Breast epithelium (tissue), 3 donors: ENCODE measurements around the gene FRMD5.

Experiments
- POLR2A ChIP-seq: fragments of 450-650 bp; IDR thresholded peaks from one replicate; pipeline ENCODE4 v1.6.1; 2016; ENCODE audit warnings: antibody characterized with exemption, mild to moderate bottlenecking, moderate library complexity
- POLR2AphosphoS5 ChIP-seq, 3 donors: sonication (generic); formaldehyde crosslinking; IDR thresholded peaks; one replicate each; pipeline ENCODE4 v1.6.1; 2017; ENCODE audit warnings: antibody characterized with exemption in 3 of 3
- TF ChIP-seq, protein P1 (sequence below), 3 donors: fragments of 450-650 bp; IDR thresholded peaks; one replicate each; pipeline ENCODE4 v1.5.1; 2016 to 2017; ENCODE audit warnings: antibody characterized with exemption in 3 of 3, mild to moderate bottlenecking in 3 of 3, moderate library complexity in 3 of 3

DNA sequence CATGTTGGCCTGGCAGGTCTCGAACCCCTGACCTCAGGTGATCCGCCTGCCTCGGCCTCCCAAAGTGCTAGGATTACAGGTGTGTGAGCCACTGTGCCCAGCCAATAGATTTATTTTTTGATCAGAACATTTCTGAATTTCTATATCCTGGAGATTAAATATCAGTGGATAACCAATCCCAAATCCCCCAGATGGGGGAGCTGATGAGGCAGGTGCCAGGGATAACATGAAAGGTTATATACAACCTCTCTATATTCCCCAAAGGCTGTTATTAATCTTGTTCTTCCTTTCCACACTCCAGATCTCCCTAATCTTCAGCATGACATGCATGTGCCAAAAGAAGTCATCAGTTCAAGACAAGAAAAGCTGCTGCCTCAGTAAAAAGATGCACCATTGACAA is 256.0 kb downstream of the FRMD5 start:
- TF ChIP-seq, protein P1, sequence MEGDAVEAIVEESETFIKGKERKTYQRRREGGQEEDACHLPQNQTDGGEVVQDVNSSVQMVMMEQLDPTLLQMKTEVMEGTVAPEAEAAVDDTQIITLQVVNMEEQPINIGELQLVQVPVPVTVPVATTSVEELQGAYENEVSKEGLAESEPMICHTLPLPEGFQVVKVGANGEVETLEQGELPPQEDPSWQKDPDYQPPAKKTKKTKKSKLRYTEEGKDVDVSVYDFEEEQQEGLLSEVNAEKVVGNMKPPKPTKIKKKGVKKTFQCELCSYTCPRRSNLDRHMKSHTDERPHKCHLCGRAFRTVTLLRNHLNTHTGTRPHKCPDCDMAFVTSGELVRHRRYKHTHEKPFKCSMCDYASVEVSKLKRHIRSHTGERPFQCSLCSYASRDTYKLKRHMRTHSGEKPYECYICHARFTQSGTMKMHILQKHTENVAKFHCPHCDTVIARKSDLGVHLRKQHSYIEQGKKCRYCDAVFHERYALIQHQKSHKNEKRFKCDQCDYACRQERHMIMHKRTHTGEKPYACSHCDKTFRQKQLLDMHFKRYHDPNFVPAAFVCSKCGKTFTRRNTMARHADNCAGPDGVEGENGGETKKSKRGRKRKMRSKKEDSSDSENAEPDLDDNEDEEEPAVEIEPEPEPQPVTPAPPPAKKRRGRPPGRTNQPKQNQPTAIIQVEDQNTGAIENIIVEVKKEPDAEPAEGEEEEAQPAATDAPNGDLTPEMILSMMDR (IDR thresholded peaks at IDR 0.05), result no peak
- TF ChIP-seq POLR2A (no peak), POLR2AphosphoS5 (IDR thresholded peaks at IDR 0.05) (no peak)
